ENCODE data around the gene CCDC121. TPM values are rescaled to one million over a fixed set of nuclear protein-coding genes. Genes with fewer than 3 reads are reported as not detected.

The CCDC121 gene
- total RNA-seq, 1 experiment from 2014 or later = 0.87 TPM

- Histone ChIP-seq H3K9me2 (replicated peaks; ENCODE audit: low read length) (no peaks in the 10 kb centered on the region), H3K4me2 (ENCODE audit: low read length) (peak overlapping the region; percentile 36), H3K27me3 (ENCODE audit: low read length) (no peaks in the 10 kb centered on the region), H3K9ac (ENCODE audit: low read length) (no peak overlapping the region), H3K9me3 (ENCODE audit: low read length) (no peaks in the 10 kb centered on the region), H3K79me2 (ENCODE audit: low read length) (no peaks in the 10 kb centered on the region), H3K4me3 (ENCODE audit: low read length) (no peak overlapping the region), H4K20me1 (ENCODE audit: low read length) (no peaks in the 10 kb centered on the region), H3K27ac (ENCODE audit: low read length) (peak overlapping the region; percentile 75), H3F3A (ENCODE audit: low read length, unreplicated experiment) (no peaks in the 10 kb centered on the region), H3K36me3 (ENCODE audit: low read depth, low read length) (peaks cover 54% of the 10 kb centered on the region; the same call in 1 of the 2 replicates), H2AFZ (ENCODE audit: low read length) (no peak overlapping the region), H3K4me1 (ENCODE audit: insufficient read depth, low read length) (peaks cover 38% of the 10 kb centered on the region)
- ChIA-PET CTCF (interaction anchor here (0.6 to 0.7 kb wide), 2 partner anchors 25 to 219 kb away, joined by 3 read pairs; no protein-coding TSS in a partner anchor), POLR2A (ENCODE audit: unreplicated experiment) (interaction anchor here (0.6 kb wide), 1 partner anchor 737 kb away, joined by 4 read pairs; no protein-coding TSS in a partner anchor)
- BruUV-seq (replicated peaks) = no TSS peak
- intact Hi-C loops (cut with micrococcal nuclease) = loop anchor here (10.0 kb wide), 1 partner anchor 248 kb away; the partner anchor contains the start of gene PPM1G
- peak; percentile 66 for DNase-seq
- TF ChIP-seq EZH2phosphoT487 (IDR thresholded peaks at IDR 0.05; ENCODE audit: borderline replicate concordance, low read length) = no peak
- peak; percentile 70 for ATAC-seq
Observed at GRCh38 chr2:27652790-27653189, 24.0 kb upstream of the CCDC121 start.

DNA sequence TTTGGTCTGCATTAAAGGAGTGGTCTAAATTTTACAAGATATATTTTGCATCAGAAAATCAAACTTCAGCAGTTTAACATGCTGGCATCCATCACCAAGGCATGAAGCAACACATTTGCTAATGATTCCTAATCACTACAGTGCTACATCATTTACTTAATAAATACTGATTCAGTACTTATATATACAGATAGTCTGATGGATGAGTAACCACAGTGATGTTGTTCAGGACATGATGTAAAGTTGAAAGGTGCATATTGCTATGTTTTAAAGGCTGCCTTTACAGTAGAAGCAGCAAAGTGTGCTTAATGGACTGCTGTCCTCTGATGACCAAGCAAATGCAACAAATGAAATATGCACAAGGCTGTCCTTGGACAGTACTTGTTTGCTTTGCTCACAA is 23.5 kb upstream of the CCDC121 start:
- H3K4me3 ChIP-seq (ENCODE audit: low read length) = no peak overlapping the region
- H3F3A ChIP-seq (ENCODE audit: low read length, unreplicated experiment) = no peaks in the 10 kb centered on the region
- H2AFZ ChIP-seq (ENCODE audit: low read length) = no peak overlapping the region
- no peak overlapping the region for H3K9ac ChIP-seq (ENCODE audit: low read length)
- no TSS peak for BruUV-seq (replicated peaks)
- no peak for DNase-seq
- no peaks in the 10 kb centered on the region for H3K27me3 ChIP-seq (ENCODE audit: low read length)
- no peaks in the 10 kb centered on the region for H3K9me2 ChIP-seq (replicated peaks; ENCODE audit: low read length)
- H3K4me1 ChIP-seq (ENCODE audit: insufficient read depth, low read length) = peaks cover 38% of the 10 kb centered on the region
- H3K9me3 ChIP-seq (ENCODE audit: low read length) = no peaks in the 10 kb centered on the region
- H3K79me2 ChIP-seq (ENCODE audit: low read length) = no peaks in the 10 kb centered on the region
- peak overlapping the region; percentile 55 for H3K27ac ChIP-seq (ENCODE audit: low read length)
- ChIA-PET POLR2A (ENCODE audit: unreplicated experiment) (no interaction called here), CTCF (interaction anchor here (0.6 to 0.7 kb wide), 2 partner anchors 24 to 219 kb away, joined by 3 read pairs; no protein-coding TSS in a partner anchor)
- no peak for TF ChIP-seq CTCF (conservative IDR thresholded peaks at IDR 0.05; ENCODE audit: low read depth, low read length)
- TF ChIP-seq EZH2phosphoT487 (IDR thresholded peaks at IDR 0.05; ENCODE audit: borderline replicate concordance, low read length) = no peak
- TF ChIP-seq EZH2 (IDR thresholded peaks at IDR 0.05; ENCODE audit: low read length, unreplicated experiment) = no peak
- peaks cover 58% of the 10 kb centered on the region; the same call in 1 of the 2 replicates for H3K36me3 ChIP-seq (ENCODE audit: low read depth, low read length)
- H3K4me2 ChIP-seq (ENCODE audit: low read length) = peak overlapping the region; percentile 36
- intact Hi-C loops (cut with micrococcal nuclease) = loop anchor here (10.0 kb wide), 1 partner anchor 248 kb away; the partner anchor contains the start of gene PPM1G
- peak; percentile 6 for ATAC-seq
- H4K20me1 ChIP-seq (ENCODE audit: low read length) = no peaks in the 10 kb centered on the region

GRCh38 chr2:27651056-27651455 is 22.2 kb upstream of the CCDC121 start:
- Histone ChIP-seq H3K4me1 (ENCODE audit: insufficient read depth, low read length) (peaks cover 36% of the 10 kb centered on the region), H4K20me1 (ENCODE audit: low read length) (no peaks in the 10 kb centered on the region), H2AFZ (ENCODE audit: low read length) (no peak overlapping the region), H3K9me2 (replicated peaks; ENCODE audit: low read length) (no peaks in the 10 kb centered on the region), H3K9me3 (ENCODE audit: low read length) (no peaks in the 10 kb centered on the region), H3K4me2 (ENCODE audit: low read length) (no peak overlapping the region), H3K27me3 (ENCODE audit: low read length) (no peaks in the 10 kb centered on the region), H3F3A (ENCODE audit: low read length, unreplicated experiment) (no peaks in the 10 kb centered on the region), H3K9ac (ENCODE audit: low read length) (no peak overlapping the region), H3K79me2 (ENCODE audit: low read length) (no peaks in the 10 kb centered on the region), H3K36me3 (ENCODE audit: low read depth, low read length) (peaks cover 60% of the 10 kb centered on the region; the same call in 1 of the 2 replicates), H3K4me3 (ENCODE audit: low read length) (no peak overlapping the region), H3K27ac (ENCODE audit: low read length) (no peak overlapping the region)
- no peak for DNase-seq
- TF ChIP-seq EZH2 (IDR thresholded peaks at IDR 0.05; ENCODE audit: low read length, unreplicated experiment) (no peak), EZH2phosphoT487 (IDR thresholded peaks at IDR 0.05; ENCODE audit: borderline replicate concordance, low read length) (no peak), CTCF (conservative IDR thresholded peaks at IDR 0.05; ENCODE audit: low read depth, low read length) (no peak)
- POLR2A ChIA-PET (ENCODE audit: unreplicated experiment) = no interaction called here
- intact Hi-C loops (cut with micrococcal nuclease) = loop anchor here (10.0 kb wide), 1 partner anchor 246 kb away; the partner anchor contains the start of gene PPM1G
- CTCF ChIA-PET = no interaction called here
- no peak for ATAC-seq
- BruUV-seq (replicated peaks) = no TSS peak
